EL (cell line): Measurements from ENCODE around the gene STON1.
"Not testable (repeated sequence)": the region's sequence is repeated elsewhere in the genome, so short reads cannot be mapped to it uniquely, and the experiment has no call there.

Experiments used
- DNase-seq: peaks from one replicate; pipeline ENCODE4 v3.0.0-alpha.2; 2016

The STON1 gene

GRCh38 chr2:48574353-48575287 is 44.7 kb downstream of the STON1 start:
- DNase-seq = no peak

DNA sequence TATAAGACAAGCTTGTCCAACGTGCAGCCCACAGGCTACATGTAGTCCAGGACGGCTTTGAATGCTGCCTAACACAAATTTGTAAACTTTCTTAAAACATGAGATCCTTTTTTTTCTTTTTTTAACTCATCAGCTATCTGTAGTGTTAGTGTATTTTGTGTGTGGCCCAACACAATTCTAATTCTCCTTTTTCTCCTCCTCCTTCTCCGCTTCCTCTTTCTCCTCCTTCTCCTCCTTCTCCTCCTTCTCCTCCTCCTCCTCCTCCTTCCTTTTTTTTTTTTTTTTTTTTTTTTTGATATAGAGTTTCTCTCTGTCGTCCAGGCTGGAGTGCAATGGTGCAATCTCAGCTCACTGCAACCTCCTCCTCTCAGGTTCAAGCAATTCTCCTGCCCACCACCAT is 48.4 kb downstream of the STON1 start:
- DNase-seq = no peak

DNA sequence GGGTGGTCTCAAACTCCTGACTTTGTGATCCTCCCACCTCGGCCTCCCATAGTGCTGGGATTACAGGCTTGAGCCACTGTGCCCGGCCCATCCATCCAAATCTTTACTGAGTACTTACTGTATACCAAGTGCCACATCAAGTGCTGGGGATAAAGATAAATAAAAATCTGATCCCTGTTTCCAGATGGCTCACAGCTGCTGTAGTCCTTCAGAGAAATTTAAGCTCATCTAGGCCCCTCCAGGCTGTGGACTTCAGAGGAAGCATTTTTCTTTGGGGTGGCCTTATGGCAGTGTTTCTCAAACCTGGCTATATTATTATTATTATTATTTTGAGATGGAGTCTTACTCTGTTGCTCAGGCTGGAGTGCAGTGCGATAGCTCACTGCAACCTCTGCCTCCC is 54.0 kb downstream of the STON1 start:
- DNase-seq = no peak

- no peak for DNase-seq
These were observed 54.6 kb downstream of the STON1 start for GRCh38 chr2:48584551-48584950.

GRCh38 chr2:48586433-48586832 is 56.5 kb downstream of the STON1 start:
- no peak for DNase-seq

DNA sequence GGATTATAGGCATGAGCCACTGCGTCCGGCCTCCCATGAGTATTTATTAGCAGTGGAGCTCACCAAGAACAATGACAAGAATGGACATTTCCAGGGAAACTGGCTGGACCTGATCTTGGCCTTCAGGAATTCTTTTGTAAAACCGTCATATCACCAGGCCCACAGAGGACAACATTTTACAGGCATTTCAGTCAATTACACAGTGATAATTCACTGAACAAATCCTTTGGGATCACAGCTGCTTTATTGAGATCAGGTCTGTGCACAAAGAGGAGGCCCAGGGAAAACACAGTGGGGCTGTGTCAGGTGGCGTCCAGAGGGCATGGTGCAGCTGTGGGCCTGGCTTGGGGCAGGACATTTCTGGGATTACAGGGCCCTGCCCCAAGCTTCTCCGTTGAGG is 57.6 kb downstream of the STON1 start:
- DNase-seq = no peak

- no peak for DNase-seq
These were observed 58.0 kb downstream of the STON1 start for GRCh38 chr2:48587961-48588360.

GRCh38 chr2:48588745-48589144 is 58.8 kb downstream of the STON1 start:
- DNase-seq = no peak

GRCh38 chr2:48589170-48589767 is 59.3 kb downstream of the STON1 start:
- peak; percentile 37 for DNase-seq

DNA sequence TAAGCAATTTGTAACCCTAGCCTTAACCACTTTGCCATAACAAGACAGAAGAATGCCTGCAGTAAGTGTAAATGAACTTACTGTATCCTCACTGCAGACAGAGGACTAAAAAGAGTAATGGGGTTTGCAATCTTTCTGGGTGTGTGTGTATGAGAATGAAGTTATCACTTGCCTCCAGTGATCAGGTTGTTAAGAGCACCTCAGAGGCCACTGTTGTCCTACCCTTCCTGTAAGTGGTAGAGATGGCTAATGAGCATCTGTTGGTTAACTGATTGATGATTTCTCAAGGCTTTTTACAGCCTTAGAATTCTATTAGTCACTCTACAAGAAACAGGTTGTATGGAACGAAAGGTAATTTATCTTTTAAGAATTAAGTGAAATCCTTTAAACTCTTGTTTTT is 60.1 kb downstream of the STON1 start:
- no peak for DNase-seq

GRCh38 chr2:48592067-48592466 is 62.1 kb downstream of the STON1 start:
- DNase-seq = no peak

DNA sequence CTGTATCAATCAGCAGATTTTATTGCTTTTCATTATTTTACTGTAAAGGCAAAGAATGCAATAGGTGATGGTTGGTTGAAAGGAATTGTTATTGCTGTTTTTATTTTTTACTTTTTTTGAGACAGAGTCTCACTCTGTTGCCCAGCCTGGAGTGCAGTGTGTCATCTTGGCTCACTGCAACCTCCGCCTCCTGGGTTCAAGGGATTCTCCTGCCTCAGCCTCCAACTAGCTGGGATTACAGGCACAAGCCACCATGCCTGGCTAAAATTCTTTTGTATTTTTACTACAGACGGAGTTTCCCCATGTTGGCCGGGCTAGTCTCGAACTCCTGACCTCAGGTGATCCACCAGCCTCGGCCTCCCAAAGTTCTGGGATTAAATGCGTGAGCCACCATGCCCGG is 66.8 kb downstream of the STON1 start:
- not testable (repeated sequence) for DNase-seq

- no peak for DNase-seq
These were observed 67.5 kb downstream of the STON1 start for GRCh38 chr2:48597492-48597891.

DNA sequence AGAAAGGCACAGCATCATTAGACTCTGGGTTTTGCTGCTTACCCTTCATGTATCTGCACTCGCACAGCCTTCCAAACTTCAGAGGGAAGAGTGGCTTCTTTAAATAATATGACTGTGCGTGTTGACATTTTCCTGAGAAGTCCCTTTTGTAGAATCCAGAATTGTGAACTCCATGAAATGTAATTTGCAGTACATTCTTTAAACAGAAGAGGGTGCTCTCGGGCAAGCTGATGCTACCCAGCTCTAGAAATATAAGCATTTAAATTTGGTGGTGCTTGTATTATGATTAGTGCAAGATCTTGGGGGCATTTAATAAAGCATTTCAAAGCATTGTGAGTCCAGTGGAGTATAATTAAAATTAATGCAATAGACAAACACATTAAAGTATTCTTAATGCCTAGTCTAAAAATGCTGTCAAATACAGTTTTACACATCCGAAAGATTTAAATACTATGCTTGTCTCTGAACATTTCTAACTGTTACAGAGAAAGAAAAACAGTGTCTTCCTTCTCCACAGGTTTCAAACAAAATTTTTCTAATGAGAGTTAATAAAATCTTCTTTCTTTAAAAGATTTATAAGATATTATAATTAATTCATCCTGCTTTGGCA is 70.4 kb downstream of the STON1 start:
- peak; percentile 49 for DNase-seq

DNA sequence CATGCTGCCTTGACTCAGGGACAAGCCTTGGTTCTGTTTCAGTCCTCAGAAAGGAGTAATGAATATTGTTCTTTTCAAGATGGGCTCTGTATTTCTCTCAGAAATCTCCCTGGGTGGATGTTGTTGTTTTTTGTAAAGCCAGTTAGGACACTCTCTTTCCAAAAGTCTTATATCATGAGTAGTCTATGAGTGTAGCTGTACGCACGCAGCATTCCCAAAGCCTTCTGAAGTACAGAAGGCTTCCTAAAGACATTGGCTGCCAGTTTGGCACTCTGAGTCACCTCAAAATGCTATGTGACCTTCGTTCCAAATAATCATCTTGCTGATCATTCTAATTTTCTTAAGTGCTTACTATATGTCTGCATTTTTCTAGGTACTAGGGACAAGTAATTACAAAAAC is 71.0 kb downstream of the STON1 start:
- DNase-seq = peak; percentile 58

DNA sequence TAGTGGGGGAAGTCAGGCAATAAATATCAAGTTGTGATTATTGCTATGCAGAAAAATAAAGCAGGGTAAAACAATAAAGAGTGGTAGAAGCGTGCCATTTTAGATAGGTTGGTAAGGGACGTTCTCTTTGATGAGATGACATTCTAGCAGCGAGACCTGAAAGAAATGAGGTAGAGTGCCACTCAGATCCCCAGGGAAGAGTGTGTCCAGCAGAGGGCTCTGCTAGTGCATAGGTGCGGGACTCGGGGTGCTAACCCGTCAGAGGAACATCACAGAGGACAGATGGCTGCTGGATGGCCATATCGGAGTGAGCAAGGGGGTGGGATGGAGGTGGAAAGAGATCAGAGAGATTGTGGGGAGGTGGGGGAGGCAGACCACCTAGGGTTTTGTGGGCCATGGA is 71.4 kb downstream of the STON1 start:
- DNase-seq = peak; percentile 15

GRCh38 chr2:48605482-48606175 is 75.7 kb downstream of the STON1 start:
- no peak for DNase-seq

- peak; percentile 65 for DNase-seq
These were observed 77.5 kb downstream of the STON1 start for GRCh38 chr2:48607307-48608014.

GRCh38 chr2:48613211-48613610 is 83.3 kb downstream of the STON1 start:
- no peak for DNase-seq

DNA sequence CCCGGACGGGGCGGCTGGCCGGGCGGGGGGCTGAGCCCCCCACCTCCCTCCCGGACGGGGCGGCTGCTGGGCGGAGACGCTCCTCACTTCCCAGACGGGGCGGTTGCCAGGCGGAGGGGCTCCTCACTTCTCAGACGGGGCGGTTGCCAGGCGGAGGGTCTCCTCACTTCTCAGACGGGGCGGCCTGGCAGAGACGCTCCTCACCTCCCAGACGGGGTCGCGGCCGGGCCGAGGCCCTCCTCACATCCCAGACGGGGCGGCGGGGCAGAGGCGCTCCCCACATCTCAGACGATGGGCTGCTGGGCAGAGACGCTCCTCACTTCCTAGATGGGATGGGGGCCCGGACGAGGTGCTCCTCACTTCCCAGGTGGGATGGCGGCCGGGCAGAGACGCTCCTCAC is 84.6 kb downstream of the STON1 start:
- DNase-seq = not testable (repeated sequence)

DNA sequence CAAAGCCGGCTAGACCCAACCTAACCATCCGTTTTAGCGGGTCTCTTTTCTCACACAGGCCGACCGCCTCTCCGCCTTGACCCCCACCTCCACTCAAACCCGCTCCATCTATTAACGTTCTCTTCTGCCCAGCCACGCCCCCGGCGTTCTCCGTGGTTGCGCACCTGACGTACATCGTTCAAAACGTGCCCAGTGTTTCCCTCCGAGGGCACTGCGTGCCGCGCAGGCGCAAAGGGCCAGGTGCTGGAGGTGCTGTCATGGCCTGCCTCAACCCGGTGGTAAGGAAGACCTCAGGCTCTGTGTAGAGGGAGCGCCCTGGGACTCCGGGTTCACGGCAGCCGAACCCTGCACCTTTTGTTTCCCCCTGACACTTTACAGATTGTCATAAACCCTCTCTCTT is 87.7 kb downstream of the STON1 start, which contains the start of gene GTF2A1L:
TSS of gene GTF2A1L (plus strand) at position 239 of the 400 bp plus-strand sequence. CDS start at position 258, 19 bp downstream.
- DNase-seq = no peak

DNA sequence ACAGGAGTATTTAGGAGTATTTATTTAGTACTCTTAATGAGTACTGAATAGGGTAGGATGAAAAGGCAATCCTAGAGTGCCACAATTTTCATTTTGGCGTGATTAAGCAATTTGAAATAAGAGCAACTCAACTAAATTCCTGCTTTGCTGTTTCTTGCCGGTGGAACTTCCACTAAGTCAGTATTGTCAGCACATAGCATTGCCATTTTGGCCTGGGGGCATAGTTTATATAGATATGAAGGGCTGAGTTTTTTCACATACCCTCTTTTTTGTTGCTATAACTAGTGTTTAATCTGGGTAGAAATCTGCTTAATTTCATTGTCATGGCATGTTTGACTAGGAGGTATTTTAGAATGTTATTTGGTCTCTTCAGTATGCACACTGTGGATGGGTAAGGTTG is 89.6 kb downstream of the STON1 start:
- DNase-seq = no peak

DNA sequence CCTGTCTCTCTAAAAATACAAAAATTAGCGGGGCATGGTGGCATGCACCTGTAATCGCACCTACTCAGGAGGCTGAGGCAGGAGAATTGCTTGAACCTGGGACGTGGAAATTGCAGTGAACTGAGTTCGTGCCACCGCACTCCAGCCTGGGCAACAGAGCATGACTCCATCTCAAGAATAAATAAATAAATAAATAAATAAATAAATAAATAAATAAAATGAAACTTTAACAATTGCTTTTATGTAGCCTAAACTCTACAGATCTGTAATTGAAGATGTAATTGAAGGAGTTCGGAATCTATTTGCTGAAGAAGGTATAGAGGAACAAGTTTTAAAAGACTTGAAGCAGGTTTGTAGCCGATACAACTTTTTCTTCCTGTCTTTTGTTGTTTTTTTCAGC is 90.7 kb downstream of the STON1 start:
- DNase-seq = no peak
